ENCODE results near the gene GRAMD2B. TPM values are rescaled to one million over a fixed set of nuclear protein-coding genes. Genes with fewer than 3 reads are reported as not detected.

GRAMD2B gene
- total and polyA plus RNA-seq, 5 donors: 13.0 to 45.4 (median 33.6) TPM

- no peaks in the 10 kb centered on the region for H3K27me3 ChIP-seq (ENCODE audit: control insufficient read depth, insufficient read depth)
- intact Hi-C loops (cut with DNase I): no loop called here
- peaks cover 2% of the 10 kb centered on the region for H3K4me1 ChIP-seq (ENCODE audit: control insufficient read depth, insufficient read depth, low read length)
- H3K4me3 ChIP-seq (ENCODE audit: low read length): no peak overlapping the region
- no peak for ATAC-seq
- no peak for DNase-seq
- no peaks in the 10 kb centered on the region for H3K9me3 ChIP-seq (ENCODE audit: control insufficient read depth, low read length)
- H3K27ac ChIP-seq (ENCODE audit: low read length): peak overlapping the region; percentile 43
These were observed 97.9 kb downstream of the GRAMD2B start for GRCh38 chr5:126521130-126521529.

GRCh38 chr5:126523818-126524510 lies 100.8 kb downstream of the GRAMD2B start:
- DNase-seq: no peak
- intact Hi-C loops (cut with DNase I): no loop called here
- no peaks in the 10 kb centered on the region for H3K9me3 ChIP-seq (ENCODE audit: control insufficient read depth, low read length)

GRCh38 chr5:126525630-126526245 lies 102.5 kb downstream of the GRAMD2B start:
- Histone ChIP-seq H3K27me3 (ENCODE audit: control insufficient read depth, insufficient read depth) (no peaks in the 10 kb centered on the region), H3K9me3 (ENCODE audit: control insufficient read depth, low read length) (no peaks in the 10 kb centered on the region), H3K27ac (ENCODE audit: low read length) (peak overlapping the region; percentile 96), H3K4me3 (ENCODE audit: low read length) (no peak overlapping the region), H3K4me1 (ENCODE audit: control insufficient read depth, insufficient read depth, low read length) (peaks cover 2% of the 10 kb centered on the region)
- ATAC-seq: peak; percentile 91 to 95
- intact Hi-C loops (cut with DNase I): no loop called here
- 33% methylated on average over 5 of the region's 5 CpGs for WGBS
- DNase-seq: peak; percentile 87 to 93 (median 90)

More at GRCh38 chr5:126523818-126524510, 100.8 kb downstream of the GRAMD2B start:
- 60% methylated on average over 8 of the region's 8 CpGs for WGBS
- Histone ChIP-seq H3K27ac (ENCODE audit: low read length) (peak overlapping the region; percentile 51), H3K27me3 (ENCODE audit: control insufficient read depth, insufficient read depth) (no peaks in the 10 kb centered on the region), H3K4me3 (ENCODE audit: low read length) (no peak overlapping the region), H3K4me1 (ENCODE audit: control insufficient read depth, insufficient read depth, low read length) (peaks cover 2% of the 10 kb centered on the region)
- peak; percentile 48 to 72 for ATAC-seq

- no peak for DNase-seq
- no peak overlapping the region for H3K27ac ChIP-seq (ENCODE audit: low read length)
- H3K9me3 ChIP-seq (ENCODE audit: control insufficient read depth, low read length): no peaks in the 10 kb centered on the region
- no peaks in the 10 kb centered on the region for H3K27me3 ChIP-seq (ENCODE audit: control insufficient read depth, insufficient read depth)
- peak in 1 of 2 donors; percentile 17 for ATAC-seq
- H3K4me1 ChIP-seq (ENCODE audit: control insufficient read depth, insufficient read depth, low read length): peaks cover 2% of the 10 kb centered on the region
- H3K4me3 ChIP-seq (ENCODE audit: low read length): no peak overlapping the region
- intact Hi-C loops (cut with DNase I): no loop called here
These were observed 103.3 kb downstream of the GRAMD2B start for GRCh38 chr5:126526493-126526892.

- Histone ChIP-seq H3K4me3 (ENCODE audit: low read length) (no peak overlapping the region), H3K27ac (ENCODE audit: low read length) (no peak overlapping the region), H3K9me3 (ENCODE audit: control insufficient read depth, low read length) (no peaks in the 10 kb centered on the region), H3K27me3 (ENCODE audit: control insufficient read depth, insufficient read depth) (no peaks in the 10 kb centered on the region), H3K4me1 (ENCODE audit: control insufficient read depth, insufficient read depth, low read length) (peaks cover 2% of the 10 kb centered on the region)
- intact Hi-C loops (cut with DNase I): no loop called here
- ATAC-seq (no peak), DNase-seq (no peak)
- WGBS: 88% methylated on average over 1 of the region's 1 CpG
These were observed 103.9 kb downstream of the GRAMD2B start for GRCh38 chr5:126527158-126527557.

GRCh38 chr5:126527892-126528291 lies 104.7 kb downstream of the GRAMD2B start:
- ATAC-seq (no peak), DNase-seq (no peak)
- intact Hi-C loops (cut with DNase I): no loop called here
- H3K27ac ChIP-seq (ENCODE audit: low read length): no peak overlapping the region
- H3K9me3 ChIP-seq (ENCODE audit: control insufficient read depth, low read length): no peaks in the 10 kb centered on the region
- H3K4me3 ChIP-seq (ENCODE audit: low read length): no peak overlapping the region
- peaks cover 2% of the 10 kb centered on the region for H3K4me1 ChIP-seq (ENCODE audit: control insufficient read depth, insufficient read depth, low read length)
- no peaks in the 10 kb centered on the region for H3K27me3 ChIP-seq (ENCODE audit: control insufficient read depth, insufficient read depth)

- ATAC-seq (peak; percentile 93 to 94), DNase-seq (peak in 2 of 3 donors; percentile 34 to 62)
- Histone ChIP-seq H3K4me3 (ENCODE audit: low read length) (no peak overlapping the region), H3K4me1 (ENCODE audit: control insufficient read depth, insufficient read depth, low read length) (no peaks in the 10 kb centered on the region), H3K27ac (ENCODE audit: low read length) (peak overlapping the region; percentile 45), H3K27me3 (ENCODE audit: control insufficient read depth, insufficient read depth) (no peaks in the 10 kb centered on the region), H3K9me3 (ENCODE audit: control insufficient read depth, low read length) (no peaks in the 10 kb centered on the region)
- intact Hi-C loops (cut with DNase I): no loop called here
- WGBS: 37% methylated on average over 4 of the region's 4 CpGs
These were observed 108.4 kb downstream of the GRAMD2B start for GRCh38 chr5:126531543-126532120.

GRCh38 chr5:126534553-126534952 lies 111.3 kb downstream of the GRAMD2B start:
- 98% methylated on average over 1 of the region's 1 CpG for WGBS
- H3K4me1 ChIP-seq (ENCODE audit: control insufficient read depth, insufficient read depth, low read length): peaks cover 2% of the 10 kb centered on the region
- ATAC-seq (no peak), DNase-seq (no peak)
- no peak overlapping the region for H3K27ac ChIP-seq (ENCODE audit: low read length)
- H3K27me3 ChIP-seq (ENCODE audit: control insufficient read depth, insufficient read depth): no peaks in the 10 kb centered on the region
- no peaks in the 10 kb centered on the region for H3K9me3 ChIP-seq (ENCODE audit: control insufficient read depth, low read length)
- intact Hi-C loops (cut with DNase I): no loop called here
- no peak overlapping the region for H3K4me3 ChIP-seq (ENCODE audit: low read length)

GRCh38 chr5:126535856-126536545 lies 112.8 kb downstream of the GRAMD2B start:
- DNase-seq (no peak), ATAC-seq (no peak)
- H3K9me3 ChIP-seq (ENCODE audit: control insufficient read depth, low read length): no peaks in the 10 kb centered on the region
- H3K27me3 ChIP-seq (ENCODE audit: control insufficient read depth, insufficient read depth): no peaks in the 10 kb centered on the region
- intact Hi-C loops (cut with DNase I): loop anchor here (5.0 kb wide), 3 partner anchors 34 to 199 kb away; no protein-coding TSS in a partner anchor
- H3K4me1 ChIP-seq (ENCODE audit: control insufficient read depth, insufficient read depth, low read length): peaks cover 2% of the 10 kb centered on the region
- H3K27ac ChIP-seq (ENCODE audit: low read length): no peak overlapping the region
- 96% methylated on average over 4 of the region's 4 CpGs for WGBS
- H3K4me3 ChIP-seq (ENCODE audit: low read length): no peak overlapping the region

- WGBS: 42% methylated on average over 3 of the region's 3 CpGs
- Histone ChIP-seq H3K27me3 (ENCODE audit: control insufficient read depth, insufficient read depth) (no peaks in the 10 kb centered on the region), H3K27ac (ENCODE audit: low read length) (no peak overlapping the region), H3K4me3 (ENCODE audit: low read length) (no peak overlapping the region), H3K4me1 (ENCODE audit: control insufficient read depth, insufficient read depth, low read length) (peaks cover 2% of the 10 kb centered on the region), H3K9me3 (ENCODE audit: control insufficient read depth, low read length) (no peaks in the 10 kb centered on the region)
- no peak for DNase-seq
- no peak for ATAC-seq
- intact Hi-C loops (cut with DNase I): loop anchor here (5.0 kb wide), 3 partner anchors 35 to 200 kb away; no protein-coding TSS in a partner anchor
These were observed 113.7 kb downstream of the GRAMD2B start for GRCh38 chr5:126536874-126537273.

- 51% methylated on average over 1 of the region's 1 CpG for WGBS
- Histone ChIP-seq H3K27me3 (ENCODE audit: control insufficient read depth, insufficient read depth) (no peaks in the 10 kb centered on the region), H3K4me1 (ENCODE audit: control insufficient read depth, insufficient read depth, low read length) (peaks cover 2% of the 10 kb centered on the region), H3K4me3 (ENCODE audit: low read length) (no peak overlapping the region), H3K9me3 (ENCODE audit: control insufficient read depth, low read length) (no peaks in the 10 kb centered on the region), H3K27ac (ENCODE audit: low read length) (no peak overlapping the region)
- intact Hi-C loops (cut with DNase I): loop anchor here (2.0 to 5.0 kb wide), 4 partner anchors 36 to 201 kb away; no protein-coding TSS in a partner anchor
- ATAC-seq (no peak), DNase-seq (no peak)
These were observed 115.4 kb downstream of the GRAMD2B start for GRCh38 chr5:126538579-126538978.

All from right cardiac atrium (tissue), 5 donors.